CD8-positive, alpha-beta memory T cell (primary cell): ENCODE data around the gene PPARA. TPM values are rescaled to one million over a fixed set of nuclear protein-coding genes. Genes with fewer than 3 reads are reported as not detected.

Experiments
- CTCF ChIA-PET: fragments of 350-600 bp; sonication (Branson Sonifier 250); formaldehyde crosslinking; loops from one replicate; lab custom pipeline; 2021; ENCODE audit warnings: antibody characterized with exemption; lab: Charles Lee
- POLR2A ChIA-PET: fragments of 350-600 bp; sonication (Branson Sonifier 250); formaldehyde crosslinking; loops from one replicate; lab custom pipeline; 2021; ENCODE audit warnings: antibody characterized with exemption; lab: Charles Lee
- DNase-seq, 5 donors: peaks; one replicate each; pipeline versions ENCODE4 v3.0.0 to v3.0.0-alpha.2; 2020 to 2022; ENCODE audit warnings: mixed read lengths in 1 of 5
- H3K27ac ChIP-seq: one replicate; pipeline ENCODE4 v1.7.0; 2013; ENCODE audit warnings: low read depth, mild to moderate bottlenecking, low read length, moderate library complexity
- H3K27me3 ChIP-seq: 2 replicates; pipeline ENCODE4 v1.7.0; 2013; ENCODE audit warnings: low read length, mild to moderate bottlenecking; ENCODE audit not compliant: insufficient read depth, poor library complexity, severe bottlenecking
- H3K36me3 ChIP-seq: 2 replicates; pipeline ENCODE4 v1.7.0; 2013; ENCODE audit warnings: mild to moderate bottlenecking, low read length, moderate library complexity; ENCODE audit not compliant: insufficient read depth
- H3K4me1 ChIP-seq: 2 replicates; pipeline ENCODE4 v1.7.0; 2013; ENCODE audit warnings: mild to moderate bottlenecking, low read length, moderate library complexity; ENCODE audit not compliant: insufficient read depth
- H3K4me3 ChIP-seq: 2 replicates; pipeline ENCODE4 v1.7.0; 2013; ENCODE audit warnings: mild to moderate bottlenecking, low read length
- H3K9me3 ChIP-seq: 2 replicates; pipeline ENCODE4 v1.7.0; 2013; ENCODE audit warnings: mild to moderate bottlenecking, low read length
- H3K27ac Mint-ChIP-seq, 8 donors: one replicate each; pipeline ENCODE4 v1.8.0; 2020 to 2021; ENCODE audit warnings: mixed read lengths in 8 of 8, mild to moderate bottlenecking in 6 of 8, inconsistent platforms in 3 of 8, moderate library complexity in 3 of 8
- H3K27me3 Mint-ChIP-seq, 2 donors: one replicate each; pipeline ENCODE4 v1.8.0; 2020 to 2021; ENCODE audit warnings: mixed read lengths in 2 of 2, mild to moderate bottlenecking in 1 of 2, moderate library complexity in 1 of 2
- H3K36me3 Mint-ChIP-seq, 3 donors: one replicate each; pipeline ENCODE4 v1.8.0; 2020 to 2021; ENCODE audit warnings: mixed read lengths in 3 of 3, inconsistent platforms in 1 of 3, mild to moderate bottlenecking in 1 of 3
- H3K4me1 Mint-ChIP-seq, 3 donors: one replicate each; pipeline ENCODE4 v1.8.0; 2020 to 2021; ENCODE audit warnings: mixed read lengths in 3 of 3, inconsistent platforms in 1 of 3, mild to moderate bottlenecking in 1 of 3
- H3K4me3 Mint-ChIP-seq, 7 donors: one replicate each; pipeline ENCODE4 v1.8.0; 2020 to 2021; ENCODE audit warnings: mixed read lengths in 7 of 7, mild to moderate bottlenecking in 6 of 7, moderate library complexity in 4 of 7, inconsistent platforms in 2 of 7
- H3K9me3 Mint-ChIP-seq, 5 donors: one replicate each; pipeline ENCODE4 v1.8.0; 2020 to 2022; ENCODE audit warnings: mixed read lengths in 5 of 5, mild to moderate bottlenecking in 3 of 5, moderate library complexity in 2 of 5, inconsistent platforms in 1 of 5
- polyA plus RNA-seq: library from polyadenylated mRNA; unstranded; fragments of 300-500 nt; fragmentation: Illumina TruSeq; gene quantifications from one replicate; pipeline ENCODE4 v1.2.3, GENCODE V29; 2021
- total RNA-seq, 2 experiments: library from RNA; stranded (reverse); gene quantifications; one replicate each; pipeline ENCODE4 v1.2.3, GENCODE V29; 2021

The PPARA gene
- total and polyA plus RNA-seq, 3 experiments from 2014 or later: 10.1 to 12.9 (median 11.2) TPM

DNA sequence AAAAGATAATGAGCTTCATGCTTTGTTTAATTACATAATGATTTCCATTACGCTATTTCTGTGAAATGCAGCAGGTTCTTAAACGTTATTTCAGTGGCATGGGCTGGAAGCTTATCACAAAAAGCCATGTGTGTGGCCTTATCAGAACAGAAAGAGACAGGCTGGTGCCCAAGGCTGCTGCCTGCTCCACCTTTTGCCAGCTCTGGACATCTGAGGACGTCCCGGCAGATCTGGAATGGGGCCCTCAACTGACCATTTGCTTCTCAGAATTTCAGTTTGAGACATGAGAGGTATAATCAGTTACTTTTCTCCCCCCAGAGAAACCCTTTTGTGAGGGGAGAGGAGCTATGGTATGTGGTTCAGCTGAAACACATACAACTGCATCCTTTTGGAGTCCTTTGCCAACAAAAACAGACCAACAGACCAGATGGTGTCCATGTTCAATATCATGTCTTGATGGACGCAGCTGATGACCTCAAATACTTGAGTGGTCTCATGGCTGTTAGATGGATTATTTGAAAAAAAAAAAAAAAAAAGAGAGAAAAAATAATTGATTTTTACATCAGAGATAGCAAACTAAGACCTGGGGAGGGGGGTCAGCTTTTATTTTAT, 91.2 kb downstream of the PPARA start:
- Mint-ChIP-seq H3K27me3 (no peaks in the 10 kb centered on the region), H3K9me3 (no peaks in the 10 kb centered on the region), H3K27ac (no peak overlapping the region), H3K4me1 (peaks cover 12 to 23% (median 19%) of the 10 kb centered on the region in 3 donors), H3K36me3 (peaks cover 0 to 43% (median 7%) of the 10 kb centered on the region in 3 donors), H3K4me3 (no peak overlapping the region)
- ChIA-PET POLR2A (no interaction called here), CTCF (interaction anchor here (1.1 to 1.5 kb wide), 2 partner anchors 9 to 86 kb away, joined by 4 read pairs; partner anchors contain the start of gene CDPF1)
- peaks cover 19% of the 10 kb centered on the region for H3K4me1 ChIP-seq
- no peaks in the 10 kb centered on the region for H3K9me3 ChIP-seq
- no peak overlapping the region for H3K27ac ChIP-seq
- DNase-seq: no peak
- no peaks in the 10 kb centered on the region for H3K36me3 ChIP-seq
- no peak overlapping the region for H3K4me3 ChIP-seq
- H3K27me3 ChIP-seq: no peaks in the 10 kb centered on the region

DNA sequence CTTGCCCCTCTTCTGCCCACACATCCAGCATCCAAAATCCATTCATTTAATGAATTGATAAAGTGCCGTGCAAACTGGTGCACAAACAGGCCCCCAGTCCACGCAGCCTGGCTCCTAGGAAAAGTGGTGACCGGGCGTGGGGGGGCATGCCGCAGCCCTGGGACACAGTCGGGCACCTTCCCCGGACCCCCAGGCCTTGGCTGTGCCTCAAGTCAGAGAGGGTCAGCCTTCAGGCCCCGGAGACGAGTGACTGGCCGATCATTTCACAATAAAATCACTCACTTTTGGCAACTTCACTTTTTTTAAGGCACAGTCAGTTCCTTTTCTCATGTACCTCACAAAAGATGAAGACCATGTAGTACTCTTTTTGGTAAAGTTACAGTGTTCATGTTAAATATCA, 91.8 kb downstream of the PPARA start:
- Mint-ChIP-seq H3K27me3 (no peaks in the 10 kb centered on the region), H3K36me3 (peaks cover 0 to 39% (median 5%) of the 10 kb centered on the region in 3 donors), H3K27ac (no peak overlapping the region), H3K4me3 (no peak overlapping the region), H3K4me1 (peaks cover 12 to 24% (median 19%) of the 10 kb centered on the region in 3 donors), H3K9me3 (no peaks in the 10 kb centered on the region)
- CTCF ChIA-PET: interaction anchor here (1.1 to 1.5 kb wide), 2 partner anchors 8 to 87 kb away, joined by 4 read pairs; partner anchors contain the start of gene CDPF1
- Histone ChIP-seq H3K9me3 (no peaks in the 10 kb centered on the region), H3K27ac (no peak overlapping the region), H3K27me3 (no peaks in the 10 kb centered on the region), H3K4me3 (no peak overlapping the region), H3K36me3 (no peaks in the 10 kb centered on the region), H3K4me1 (peaks cover 19% of the 10 kb centered on the region)
- POLR2A ChIA-PET: no interaction called here
- DNase-seq: no peak

DNA sequence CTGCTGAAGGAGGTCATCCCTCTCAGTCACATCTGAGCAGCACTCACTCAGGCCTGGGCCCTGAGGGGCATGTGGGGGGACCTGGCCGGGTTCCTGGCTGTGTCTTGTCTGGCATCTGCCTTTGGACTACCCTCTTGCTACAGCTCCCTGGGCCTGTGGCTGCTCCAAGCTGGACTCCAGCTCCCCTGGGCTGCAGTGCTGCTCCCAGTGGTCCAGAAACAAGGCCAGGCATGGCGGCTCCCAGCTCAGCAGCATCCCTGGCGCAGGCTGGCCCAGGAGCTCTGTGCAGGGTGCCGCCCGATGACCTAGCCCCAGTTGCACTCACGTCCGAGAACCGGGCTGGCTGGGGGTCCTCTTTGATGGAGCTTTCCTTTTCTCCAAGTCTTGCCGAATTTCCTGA, 94.4 kb downstream of the PPARA start:
- H3K36me3 Mint-ChIP-seq: peaks cover 0 to 31% (median 3%) of the 10 kb centered on the region in 3 donors
- Histone ChIP-seq H3K36me3 (no peaks in the 10 kb centered on the region), H3K4me3 (no peak overlapping the region), H3K27ac (no peak overlapping the region), H3K27me3 (no peaks in the 10 kb centered on the region), H3K4me1 (peaks cover 20% of the 10 kb centered on the region), H3K9me3 (no peaks in the 10 kb centered on the region)
- peaks cover 15 to 27% (median 21%) of the 10 kb centered on the region in 3 donors for H3K4me1 Mint-ChIP-seq
- H3K27me3 Mint-ChIP-seq: no peaks in the 10 kb centered on the region
- no peak overlapping the region for H3K4me3 Mint-ChIP-seq
- DNase-seq: no peak
- POLR2A ChIA-PET: no interaction called here
- no peak overlapping the region for H3K27ac Mint-ChIP-seq
- H3K9me3 Mint-ChIP-seq: no peaks in the 10 kb centered on the region
- CTCF ChIA-PET: interaction anchor here (0.8 kb wide), 1 partner anchor 52 kb away, joined by 3 read pairs; the partner anchor contains the start of gene GTSE1

DNA sequence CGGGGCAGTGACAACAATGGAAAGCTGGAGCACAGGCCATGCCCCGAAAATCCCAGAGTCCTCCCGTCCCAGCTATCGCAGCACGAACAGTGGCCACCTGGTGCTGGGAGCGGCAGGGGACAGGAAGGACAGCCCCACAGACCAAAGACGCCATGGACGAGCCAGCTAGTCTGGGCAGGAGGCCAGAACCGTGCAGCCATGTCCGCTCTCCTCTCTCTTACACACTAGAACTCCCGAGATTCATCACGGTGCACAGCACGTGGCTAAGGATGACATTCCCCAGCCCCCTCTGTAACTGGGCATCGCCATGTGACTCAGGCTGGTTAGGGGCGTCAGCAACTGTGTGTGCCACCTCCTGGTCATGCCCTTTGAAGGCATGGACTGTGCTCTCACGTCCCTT, 95.2 kb downstream of the PPARA start:
- Histone ChIP-seq H3K9me3 (no peaks in the 10 kb centered on the region), H3K27ac (no peak overlapping the region), H3K27me3 (no peaks in the 10 kb centered on the region), H3K4me3 (no peak overlapping the region), H3K36me3 (no peaks in the 10 kb centered on the region), H3K4me1 (peaks cover 13% of the 10 kb centered on the region)
- Mint-ChIP-seq H3K27ac (peak overlapping the region in 1 of 8 donors; percentile 57), H3K9me3 (no peaks in the 10 kb centered on the region), H3K4me3 (no peak overlapping the region), H3K36me3 (peaks cover 0 to 31% (median 3%) of the 10 kb centered on the region in 3 donors), H3K4me1 (peaks cover 9 to 19% (median 14%) of the 10 kb centered on the region in 3 donors), H3K27me3 (no peaks in the 10 kb centered on the region)
- POLR2A ChIA-PET: no interaction called here
- no peak for DNase-seq
- CTCF ChIA-PET: interaction anchor here (1.2 kb wide), 1 partner anchor 10 kb away, joined by 3 read pairs; no protein-coding TSS in a partner anchor

DNA sequence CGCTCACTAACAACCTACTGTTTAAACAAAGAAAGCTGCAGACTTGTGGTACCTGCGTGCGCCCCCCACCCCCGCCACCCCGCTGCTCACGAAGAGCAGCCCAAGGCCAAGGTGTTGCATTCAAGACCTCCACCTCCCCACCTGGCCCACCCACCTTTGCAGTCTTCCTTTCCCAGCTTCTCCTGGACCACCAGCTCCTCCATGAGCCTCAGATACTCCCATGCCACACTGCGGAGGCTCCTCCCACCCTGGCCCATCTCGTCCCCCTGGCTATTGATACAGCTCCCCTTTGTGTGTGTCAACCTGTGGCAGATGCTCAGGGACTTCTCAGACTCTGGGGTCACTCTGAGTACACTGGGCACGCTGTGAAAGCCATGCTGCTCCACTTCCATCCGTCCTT, 95.9 kb downstream of the PPARA start:
- Histone ChIP-seq H3K27me3 (no peaks in the 10 kb centered on the region), H3K27ac (no peak overlapping the region), H3K4me3 (no peak overlapping the region), H3K4me1 (peaks cover 11% of the 10 kb centered on the region), H3K9me3 (no peaks in the 10 kb centered on the region), H3K36me3 (no peaks in the 10 kb centered on the region)
- Mint-ChIP-seq H3K36me3 (peaks cover 0 to 31% (median 3%) of the 10 kb centered on the region in 3 donors), H3K9me3 (no peaks in the 10 kb centered on the region), H3K27ac (peak overlapping the region in 1 of 8 donors; percentile 23), H3K4me3 (no peak overlapping the region), H3K27me3 (no peaks in the 10 kb centered on the region), H3K4me1 (peaks cover 11 to 23% (median 15%) of the 10 kb centered on the region in 3 donors)
- POLR2A ChIA-PET: no interaction called here
- DNase-seq: no peak
- CTCF ChIA-PET: interaction anchor here (1.2 kb wide), 1 partner anchor 9 kb away, joined by 3 read pairs; no protein-coding TSS in a partner anchor

DNA sequence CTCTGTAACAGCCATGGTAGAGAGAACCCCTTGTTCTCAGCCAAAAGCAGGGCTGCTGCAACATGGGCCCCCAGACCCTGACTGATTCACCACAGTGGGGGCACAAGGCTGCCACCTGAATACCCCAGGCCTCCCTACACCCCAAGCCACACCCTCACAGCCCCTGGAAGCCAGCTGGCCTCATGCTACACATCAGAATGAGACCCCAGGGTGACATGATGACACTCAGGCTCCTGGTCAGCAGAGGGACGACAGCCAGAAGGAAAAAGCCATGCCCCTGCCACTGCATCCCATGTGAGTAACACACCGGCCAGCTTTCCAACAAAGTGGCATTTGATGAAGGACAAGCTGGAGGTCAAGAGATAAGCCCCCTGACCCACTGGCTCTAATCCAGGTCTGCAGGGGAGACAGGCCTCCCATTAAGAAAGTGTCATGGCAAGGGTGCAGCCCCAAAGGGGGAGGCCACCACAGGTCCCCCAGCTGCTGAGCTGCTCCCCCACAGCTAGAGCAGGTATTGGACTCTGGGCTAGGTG, 97.2 kb downstream of the PPARA start:
- Histone ChIP-seq H3K4me1 (peaks cover 17% of the 10 kb centered on the region), H3K27me3 (no peaks in the 10 kb centered on the region), H3K4me3 (no peak overlapping the region), H3K36me3 (no peaks in the 10 kb centered on the region), H3K27ac (no peak overlapping the region), H3K9me3 (no peaks in the 10 kb centered on the region)
- peak overlapping the region in 3 of 7 donors; percentile 56 to 78 (median 58) for H3K4me3 Mint-ChIP-seq
- ChIA-PET POLR2A (no interaction called here), CTCF (interaction anchor here (1.7 to 3.1 kb wide), 3 partner anchors 49 to 125 kb away, joined by 4 to 9 read pairs (median 4); partner anchors contain the start of gene GTSE1)
- H3K4me1 Mint-ChIP-seq: peaks cover 19 to 33% (median 24%) of the 10 kb centered on the region in 3 donors
- no peak overlapping the region for H3K27ac Mint-ChIP-seq
- DNase-seq: no peak
- peaks cover 0 to 30% (median 3%) of the 10 kb centered on the region in 3 donors for H3K36me3 Mint-ChIP-seq
- no peaks in the 10 kb centered on the region for H3K27me3 Mint-ChIP-seq
- H3K9me3 Mint-ChIP-seq: no peaks in the 10 kb centered on the region

DNA sequence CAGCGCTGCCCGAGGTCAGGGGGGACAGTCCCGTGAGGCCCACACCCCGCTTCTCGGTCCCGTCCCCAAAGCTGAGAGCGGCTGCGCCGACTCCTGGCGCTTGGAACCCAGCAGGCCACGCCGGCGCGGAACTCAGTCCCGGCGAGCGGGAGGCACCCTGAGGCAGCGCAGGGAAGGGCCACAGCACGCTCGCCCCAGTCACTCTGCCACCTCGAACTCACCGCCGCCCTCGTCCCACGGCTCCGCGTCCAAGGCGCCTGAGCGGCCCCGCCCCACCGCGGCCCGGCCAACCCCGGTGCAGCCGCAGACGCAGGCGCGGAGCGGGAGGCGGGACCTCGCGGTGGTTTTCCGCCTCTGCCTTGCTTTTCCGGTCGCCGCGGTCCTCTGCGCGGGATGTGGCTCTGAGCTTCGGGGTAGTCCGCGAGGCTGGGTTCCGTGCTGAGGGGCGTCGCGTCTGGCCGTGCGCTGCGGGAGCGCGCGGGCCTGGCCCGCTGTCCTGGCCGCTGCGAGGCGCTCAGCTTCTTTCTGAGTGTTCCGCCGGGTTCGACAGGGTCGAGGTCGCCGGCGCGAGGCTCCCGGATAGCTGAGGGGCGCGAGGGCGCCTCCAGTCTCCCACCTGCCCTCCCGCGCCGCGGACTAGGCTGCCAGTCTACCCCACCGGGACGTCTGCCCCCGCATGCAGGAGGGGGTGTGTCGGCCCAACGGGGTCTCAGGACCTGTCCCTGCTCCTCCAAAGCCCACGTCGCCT, 99.9 kb downstream of the PPARA start, which contains the start of gene CDPF1:
Gene CDPF1, minus strand, starts transcription at position 259 of the 748 bp plus-strand sequence. CDS start 2,009 bp downstream, outside the sequence.
- Histone ChIP-seq H3K4me1 (peaks cover 17% of the 10 kb centered on the region), H3K27me3 (no peaks in the 10 kb centered on the region), H3K4me3 (peak within 1 kb of the TSS; percentile 66), H3K9me3 (no peaks in the 10 kb centered on the region), H3K36me3 (no peaks in the 10 kb centered on the region), H3K27ac (peak within 1 kb of the TSS; percentile 67)
- POLR2A ChIA-PET: interaction anchor here (0.8 to 1.9 kb wide), 8 partner anchors 13 to 232 kb away, joined by 3 to 12 read pairs (median 4); partner anchors contain the start of genes GTSE1, PKDREJ and TTC38
- H3K36me3 Mint-ChIP-seq: peaks cover 0 to 10% (median 0%) of the 10 kb centered on the region in 3 donors
- DNase-seq: peak; percentile 84 to 90 (median 88)
- H3K4me3 Mint-ChIP-seq: peak within 1 kb of the TSS; percentile 76 to 89 (median 83)
- H3K4me1 Mint-ChIP-seq: peaks cover 22 to 39% (median 24%) of the 10 kb centered on the region in 3 donors
- H3K27me3 Mint-ChIP-seq: no peaks in the 10 kb centered on the region
- H3K9me3 Mint-ChIP-seq: no peaks in the 10 kb centered on the region
- peak within 1 kb of the TSS; percentile 53 to 92 (median 80) for H3K27ac Mint-ChIP-seq
- CTCF ChIA-PET: interaction anchor here (0.7 to 3.1 kb wide), 6 partner anchors 9 to 128 kb away, joined by 3 to 12 read pairs (median 4); partner anchors contain the start of genes GTSE1, PKDREJ and TTC38
